GM23338 (cell line): ENCODE results near the gene GPR78. TPM values are rescaled to one million over a fixed set of nuclear protein-coding genes. Genes with fewer than 3 reads are reported as not detected.

Experiments used
- ATAC-seq: fragments of 200-7000 bp; cut with Tn5 transposase; 3 replicates; pipeline ENCODE4 v1.9.1; 2020
- DNase-seq: peaks from one replicate; pipeline ENCODE4 v3.0.0-alpha.2; 2015; ENCODE audit warnings: low spot score
- H2AFZ ChIP-seq: fragments of 200-600 bp; sonication (generic); 2 replicates; pipeline ENCODE4 v1.8.0; 2016; ENCODE audit warnings: antibody characterized with exemption, mild to moderate bottlenecking, moderate library complexity
- H3F3A ChIP-seq: fragments of 200-600 bp; sonication (generic); replicated peaks from 2 replicates; pipeline ENCODE4 v1.8.0; 2017; ENCODE audit warnings: antibody characterized with exemption, mixed run types, low read depth
- H3K27ac ChIP-seq: fragments of 200-600 bp; sonication (generic); 2 replicates; pipeline ENCODE4 v1.6.1; 2016; ENCODE audit warnings: low read depth
- H3K27me3 ChIP-seq: fragments of 200-600 bp; sonication (generic); 2 replicates; pipeline ENCODE4 v1.8.0; 2016; ENCODE audit warnings: mild to moderate bottlenecking, mixed run types, moderate library complexity; ENCODE audit not compliant: insufficient read depth
- H3K36me3 ChIP-seq: fragments of 200-600 bp; sonication (generic); 2 replicates; pipeline ENCODE4 v1.8.0; 2016; ENCODE audit warnings: mild to moderate bottlenecking; ENCODE audit not compliant: insufficient read depth
- H3K4me1 ChIP-seq: fragments of 200-600 bp; sonication (generic); 2 replicates; pipeline ENCODE4 v1.8.0; 2016; ENCODE audit warnings: mild to moderate bottlenecking, moderate library complexity; ENCODE audit not compliant: insufficient read depth
- H3K4me2 ChIP-seq: fragments of 200-600 bp; sonication (generic); 2 replicates; pipeline ENCODE4 v1.7.1; 2017; ENCODE audit warnings: mixed run types
- H3K4me3 ChIP-seq: fragments of 200-600 bp; sonication (generic); 2 replicates; pipeline ENCODE4 v1.6.1; 2016; ENCODE audit warnings: mixed run types
- H3K79me2 ChIP-seq: fragments of 200-600 bp; sonication (generic); replicated peaks from 2 replicates; pipeline ENCODE4 v1.8.0; 2017; ENCODE audit warnings: mild to moderate bottlenecking; ENCODE audit not compliant: insufficient read depth
- H3K9me2 ChIP-seq: fragments of 200-600 bp; sonication (generic); 2 replicates; pipeline ENCODE4 v1.8.0; 2017; ENCODE audit not compliant: insufficient read depth
- H4K20me1 ChIP-seq: fragments of 200-600 bp; sonication (generic); replicated peaks from 2 replicates; pipeline ENCODE4 v1.8.0; 2017; ENCODE audit warnings: mild to moderate bottlenecking; ENCODE audit not compliant: insufficient read depth
- H3K27ac Mint-ChIP-seq: 2 replicates; pipeline ENCODE4 v1.8.0; 2020; ENCODE audit warnings: inconsistent platforms, mild to moderate bottlenecking, moderate library complexity, mixed read lengths
- H3K27me3 Mint-ChIP-seq: 3 replicates; pipeline ENCODE4 v1.8.0; 2022; ENCODE audit warnings: low read depth, mild to moderate bottlenecking, moderate library complexity, mixed read lengths, inconsistent platforms; ENCODE audit not compliant: insufficient read depth, poor library complexity
- H3K36me3 Mint-ChIP-seq: 3 replicates; pipeline ENCODE4 v1.8.0; 2021; ENCODE audit warnings: low read depth, mild to moderate bottlenecking, inconsistent platforms, moderate library complexity, mixed read lengths
- H3K4me1 Mint-ChIP-seq: 3 replicates; pipeline ENCODE4 v1.8.0; 2020; ENCODE audit warnings: mild to moderate bottlenecking, inconsistent platforms, mixed read lengths
- H3K4me3 Mint-ChIP-seq: 3 replicates; pipeline ENCODE4 v1.8.0; 2021; ENCODE audit warnings: moderate library complexity, mild to moderate bottlenecking, inconsistent platforms, mixed read lengths
- H3K9me3 Mint-ChIP-seq: 3 replicates; pipeline ENCODE4 v1.8.0; 2020; ENCODE audit warnings: moderate library complexity, mild to moderate bottlenecking, inconsistent platforms, mixed read lengths
- CREB1 ChIP-seq: fragments of 250-450 bp; sonication (Bioruptor Pico); IDR thresholded peaks from 2 replicates; pipeline ENCODE4 v1.5.0; 2020; ENCODE audit warnings: low read depth, mild to moderate bottlenecking, moderate library complexity
- EZH2 ChIP-seq: fragments of 200-600 bp; sonication (generic); IDR thresholded peaks from one replicate; pipeline ENCODE4 v1.8.0; 2017; ENCODE audit warnings: antibody characterized with exemption, mild to moderate bottlenecking, low read depth; ENCODE audit not compliant: unreplicated experiment
- EZH2phosphoT487 ChIP-seq: fragments of 200-600 bp; sonication (generic); IDR thresholded peaks from one replicate; pipeline ENCODE4 v1.8.1; 2018; ENCODE audit warnings: antibody characterized with exemption; ENCODE audit not compliant: unreplicated experiment
- JUNB ChIP-seq: IDR thresholded peaks from one replicate; pipeline ENCODE4 v1.6.1; 2016; ENCODE audit warnings: antibody characterized with exemption; ENCODE audit not compliant: unreplicated experiment
- NANOG ChIP-seq: IDR thresholded peaks from 2 replicates; pipeline ENCODE4 v1.6.1; 2016; ENCODE audit warnings: antibody characterized with exemption, borderline replicate concordance
- POLR2AphosphoS5 ChIP-seq: IDR thresholded peaks from 2 replicates; pipeline ENCODE4 v1.6.1; 2016; ENCODE audit warnings: antibody characterized with exemption, low read depth
- STAT1 ChIP-seq: IDR thresholded peaks from one replicate; pipeline ENCODE4 v1.6.1; 2016; ENCODE audit warnings: antibody characterized with exemption; ENCODE audit not compliant: unreplicated experiment
- ZNF114 ChIP-seq: fragments of 250-450 bp; sonication (Bioruptor Pico); IDR thresholded peaks from 2 replicates; pipeline ENCODE4 v1.5.0; 2020; ENCODE audit warnings: mild to moderate bottlenecking, moderate library complexity
- ZNF331 ChIP-seq: fragments of 250-450 bp; sonication (Bioruptor Pico); IDR thresholded peaks from 2 replicates; pipeline ENCODE4 v1.5.0; 2020; ENCODE audit warnings: low read depth, mild to moderate bottlenecking, moderate library complexity
- polyA plus RNA-seq: library from polyadenylated mRNA; unstranded; fragments of >200 nt; fragmentation: Nextera tagmentation; extraction: Ambion mirVana; gene quantifications from 2 replicates; pipeline ENCODE4 v1.2.1, GENCODE V29; 2016
- total RNA-seq: library from RNA; depleted of rRNA; stranded (reverse); fragments of >200 nt; shearing (Covaris generic); gene quantifications from 2 replicates; pipeline ENCODE4 v1.2.3, GENCODE V29; 2014
- TF ChIP-seq, protein P1 (sequence below): IDR thresholded peaks from one replicate; pipeline ENCODE4 v1.6.1; 2018; ENCODE audit warnings: antibody characterized with exemption; ENCODE audit not compliant: unreplicated experiment
- TF ChIP-seq, protein P2 (sequence below): fragments of 250-450 bp; sonication (Bioruptor Pico); IDR thresholded peaks from 2 replicates; pipeline ENCODE4 v1.5.0; 2020; ENCODE audit warnings: mild to moderate bottlenecking, moderate library complexity
- TF ChIP-seq, protein P3 (sequence below), 2 experiments: fragments of 200-600 bp in 1 of 2; sonication (generic) in 1 of 2; conservative IDR thresholded peaks; 2 replicates each; pipeline versions ENCODE4 v1.5.1 to v1.6.1; 2016 to 2017; ENCODE audit warnings: antibody characterized with exemption in 2 of 2, low read depth in 2 of 2, mild to moderate bottlenecking in 2 of 2, moderate library complexity in 1 of 2
- TF ChIP-seq, protein P4 (sequence below): IDR thresholded peaks from 2 replicates; pipeline ENCODE4 v1.6.1; 2016; ENCODE audit warnings: antibody characterized with exemption

GPR78 gene
- total and polyA plus RNA-seq, 2 experiments from 2014 or later, result 0.82 to 2.7 TPM

DNA sequence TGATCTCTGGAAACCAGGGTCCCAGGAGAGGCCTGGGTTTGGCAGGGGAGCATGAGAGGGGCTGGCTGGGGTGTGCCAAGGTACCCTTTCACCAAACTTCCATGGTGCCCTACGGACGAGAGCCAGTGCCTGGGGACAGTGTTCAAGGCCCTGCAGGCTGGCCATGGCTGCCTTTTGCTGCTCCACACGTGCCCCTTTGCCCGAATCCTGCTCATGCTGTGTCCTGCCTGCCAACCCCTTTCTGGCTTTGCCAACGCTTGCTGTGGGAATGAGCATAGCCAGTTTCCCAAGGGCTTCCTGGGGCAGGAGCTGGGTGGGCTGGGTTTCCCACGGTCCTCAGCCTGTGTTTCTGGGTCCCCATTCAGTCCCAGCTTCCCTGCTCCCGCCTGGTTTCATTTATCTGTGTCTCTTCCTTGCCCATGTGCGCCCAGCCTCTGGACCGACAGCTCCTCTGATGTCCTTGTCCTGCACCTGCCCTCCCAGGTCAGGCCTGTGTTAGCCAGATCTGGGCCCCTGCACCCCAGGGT is 29.7 kb downstream of the GPR78 start:
- no peaks in the 10 kb centered on the region; the same call in 1 of the 2 replicates for H3K36me3 ChIP-seq
- H3K4me2 ChIP-seq, result no peak overlapping the region
- Mint-ChIP-seq H3K9me3 (no peaks in the 10 kb centered on the region; the same call in 2 of the 3 replicates), H3K27ac (no peak overlapping the region), H3K4me1 (peaks cover 6% of the 10 kb centered on the region; the same call in 2 of the 3 replicates), H3K4me3 (no peak overlapping the region), H3K36me3 (peaks cover 8% of the 10 kb centered on the region; the same call in 2 of the 3 replicates), H3K27me3 (peaks cover 17% of the 10 kb centered on the region)
- H2AFZ ChIP-seq, result no peak overlapping the region
- no peaks in the 10 kb centered on the region for H3K79me2 ChIP-seq
- H3K9me2 ChIP-seq, result no peaks in the 10 kb centered on the region
- H3F3A ChIP-seq, result no peaks in the 10 kb centered on the region
- no peak for DNase-seq
- no peak overlapping the region for H3K27ac ChIP-seq
- ATAC-seq, result no peak
- no peaks in the 10 kb centered on the region for H3K27me3 ChIP-seq
- no peak for TF ChIP-seq ZNF331 (CRISPR knock-in tag)
- no peak for TF ChIP-seq ZNF114 (CRISPR knock-in tag)
- TF ChIP-seq JUNB, result no peak
- no peak for TF ChIP-seq POLR2AphosphoS5
- TF ChIP-seq, protein P1, sequence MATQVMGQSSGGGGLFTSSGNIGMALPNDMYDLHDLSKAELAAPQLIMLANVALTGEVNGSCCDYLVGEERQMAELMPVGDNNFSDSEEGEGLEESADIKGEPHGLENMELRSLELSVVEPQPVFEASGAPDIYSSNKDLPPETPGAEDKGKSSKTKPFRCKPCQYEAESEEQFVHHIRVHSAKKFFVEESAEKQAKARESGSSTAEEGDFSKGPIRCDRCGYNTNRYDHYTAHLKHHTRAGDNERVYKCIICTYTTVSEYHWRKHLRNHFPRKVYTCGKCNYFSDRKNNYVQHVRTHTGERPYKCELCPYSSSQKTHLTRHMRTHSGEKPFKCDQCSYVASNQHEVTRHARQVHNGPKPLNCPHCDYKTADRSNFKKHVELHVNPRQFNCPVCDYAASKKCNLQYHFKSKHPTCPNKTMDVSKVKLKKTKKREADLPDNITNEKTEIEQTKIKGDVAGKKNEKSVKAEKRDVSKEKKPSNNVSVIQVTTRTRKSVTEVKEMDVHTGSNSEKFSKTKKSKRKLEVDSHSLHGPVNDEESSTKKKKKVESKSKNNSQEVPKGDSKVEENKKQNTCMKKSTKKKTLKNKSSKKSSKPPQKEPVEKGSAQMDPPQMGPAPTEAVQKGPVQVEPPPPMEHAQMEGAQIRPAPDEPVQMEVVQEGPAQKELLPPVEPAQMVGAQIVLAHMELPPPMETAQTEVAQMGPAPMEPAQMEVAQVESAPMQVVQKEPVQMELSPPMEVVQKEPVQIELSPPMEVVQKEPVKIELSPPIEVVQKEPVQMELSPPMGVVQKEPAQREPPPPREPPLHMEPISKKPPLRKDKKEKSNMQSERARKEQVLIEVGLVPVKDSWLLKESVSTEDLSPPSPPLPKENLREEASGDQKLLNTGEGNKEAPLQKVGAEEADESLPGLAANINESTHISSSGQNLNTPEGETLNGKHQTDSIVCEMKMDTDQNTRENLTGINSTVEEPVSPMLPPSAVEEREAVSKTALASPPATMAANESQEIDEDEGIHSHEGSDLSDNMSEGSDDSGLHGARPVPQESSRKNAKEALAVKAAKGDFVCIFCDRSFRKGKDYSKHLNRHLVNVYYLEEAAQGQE, result no peak
- TF ChIP-seq NANOG, result no peak
- TF ChIP-seq, protein P2, sequence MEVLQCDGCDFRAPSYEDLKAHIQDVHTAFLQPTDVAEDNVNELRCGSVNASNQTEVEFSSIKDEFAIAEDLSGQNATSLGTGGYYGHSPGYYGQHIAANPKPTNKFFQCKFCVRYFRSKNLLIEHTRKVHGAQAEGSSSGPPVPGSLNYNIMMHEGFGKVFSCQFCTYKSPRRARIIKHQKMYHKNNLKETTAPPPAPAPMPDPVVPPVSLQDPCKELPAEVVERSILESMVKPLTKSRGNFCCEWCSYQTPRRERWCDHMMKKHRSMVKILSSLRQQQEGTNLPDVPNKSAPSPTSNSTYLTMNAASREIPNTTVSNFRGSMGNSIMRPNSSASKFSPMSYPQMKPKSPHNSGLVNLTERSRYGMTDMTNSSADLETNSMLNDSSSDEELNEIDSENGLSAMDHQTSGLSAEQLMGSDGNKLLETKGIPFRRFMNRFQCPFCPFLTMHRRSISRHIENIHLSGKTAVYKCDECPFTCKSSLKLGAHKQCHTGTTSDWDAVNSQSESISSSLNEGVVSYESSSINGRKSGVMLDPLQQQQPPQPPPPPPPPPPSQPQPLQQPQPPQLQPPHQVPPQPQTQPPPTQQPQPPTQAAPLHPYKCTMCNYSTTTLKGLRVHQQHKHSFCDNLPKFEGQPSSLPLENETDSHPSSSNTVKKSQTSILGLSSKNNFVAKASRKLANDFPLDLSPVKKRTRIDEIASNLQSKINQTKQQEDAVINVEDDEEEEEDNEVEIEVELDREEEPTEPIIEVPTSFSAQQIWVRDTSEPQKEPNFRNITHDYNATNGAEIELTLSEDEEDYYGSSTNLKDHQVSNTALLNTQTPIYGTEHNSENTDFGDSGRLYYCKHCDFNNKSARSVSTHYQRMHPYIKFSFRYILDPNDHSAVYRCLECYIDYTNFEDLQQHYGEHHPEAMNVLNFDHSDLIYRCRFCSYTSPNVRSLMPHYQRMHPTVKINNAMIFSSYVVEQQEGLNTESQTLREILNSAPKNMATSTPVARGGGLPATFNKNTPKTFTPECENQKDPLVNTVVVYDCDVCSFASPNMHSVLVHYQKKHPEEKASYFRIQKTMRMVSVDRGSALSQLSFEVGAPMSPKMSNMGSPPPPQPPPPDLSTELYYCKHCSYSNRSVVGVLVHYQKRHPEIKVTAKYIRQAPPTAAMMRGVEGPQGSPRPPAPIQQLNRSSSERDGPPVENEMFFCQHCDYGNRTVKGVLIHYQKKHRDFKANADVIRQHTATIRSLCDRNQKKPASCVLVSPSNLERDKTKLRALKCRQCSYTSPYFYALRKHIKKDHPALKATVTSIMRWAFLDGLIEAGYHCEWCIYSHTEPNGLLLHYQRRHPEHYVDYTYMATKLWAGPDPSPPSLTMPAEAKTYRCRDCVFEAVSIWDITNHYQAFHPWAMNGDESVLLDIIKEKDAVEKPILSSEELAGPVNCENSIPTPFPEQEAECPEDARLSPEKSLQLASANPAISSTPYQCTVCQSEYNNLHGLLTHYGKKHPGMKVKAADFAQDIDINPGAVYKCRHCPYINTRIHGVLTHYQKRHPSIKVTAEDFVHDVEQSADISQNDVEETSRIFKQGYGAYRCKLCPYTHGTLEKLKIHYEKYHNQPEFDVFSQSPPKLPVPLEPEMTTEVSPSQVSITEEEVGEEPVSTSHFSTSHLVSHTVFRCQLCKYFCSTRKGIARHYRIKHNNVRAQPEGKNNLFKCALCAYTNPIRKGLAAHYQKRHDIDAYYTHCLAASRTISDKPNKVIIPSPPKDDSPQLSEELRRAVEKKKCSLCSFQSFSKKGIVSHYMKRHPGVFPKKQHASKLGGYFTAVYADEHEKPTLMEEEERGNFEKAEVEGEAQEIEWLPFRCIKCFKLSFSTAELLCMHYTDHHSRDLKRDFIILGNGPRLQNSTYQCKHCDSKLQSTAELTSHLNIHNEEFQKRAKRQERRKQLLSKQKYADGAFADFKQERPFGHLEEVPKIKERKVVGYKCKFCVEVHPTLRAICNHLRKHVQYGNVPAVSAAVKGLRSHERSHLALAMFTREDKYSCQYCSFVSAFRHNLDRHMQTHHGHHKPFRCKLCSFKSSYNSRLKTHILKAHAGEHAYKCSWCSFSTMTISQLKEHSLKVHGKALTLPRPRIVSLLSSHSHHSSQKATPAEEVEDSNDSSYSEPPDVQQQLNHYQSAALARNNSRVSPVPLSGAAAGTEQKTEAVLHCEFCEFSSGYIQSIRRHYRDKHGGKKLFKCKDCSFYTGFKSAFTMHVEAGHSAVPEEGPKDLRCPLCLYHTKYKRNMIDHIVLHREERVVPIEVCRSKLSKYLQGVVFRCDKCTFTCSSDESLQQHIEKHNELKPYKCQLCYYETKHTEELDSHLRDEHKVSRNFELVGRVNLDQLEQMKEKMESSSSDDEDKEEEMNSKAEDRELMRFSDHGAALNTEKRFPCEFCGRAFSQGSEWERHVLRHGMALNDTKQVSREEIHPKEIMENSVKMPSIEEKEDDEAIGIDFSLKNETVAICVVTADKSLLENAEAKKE, result no peak
- TF ChIP-seq, protein P3, sequence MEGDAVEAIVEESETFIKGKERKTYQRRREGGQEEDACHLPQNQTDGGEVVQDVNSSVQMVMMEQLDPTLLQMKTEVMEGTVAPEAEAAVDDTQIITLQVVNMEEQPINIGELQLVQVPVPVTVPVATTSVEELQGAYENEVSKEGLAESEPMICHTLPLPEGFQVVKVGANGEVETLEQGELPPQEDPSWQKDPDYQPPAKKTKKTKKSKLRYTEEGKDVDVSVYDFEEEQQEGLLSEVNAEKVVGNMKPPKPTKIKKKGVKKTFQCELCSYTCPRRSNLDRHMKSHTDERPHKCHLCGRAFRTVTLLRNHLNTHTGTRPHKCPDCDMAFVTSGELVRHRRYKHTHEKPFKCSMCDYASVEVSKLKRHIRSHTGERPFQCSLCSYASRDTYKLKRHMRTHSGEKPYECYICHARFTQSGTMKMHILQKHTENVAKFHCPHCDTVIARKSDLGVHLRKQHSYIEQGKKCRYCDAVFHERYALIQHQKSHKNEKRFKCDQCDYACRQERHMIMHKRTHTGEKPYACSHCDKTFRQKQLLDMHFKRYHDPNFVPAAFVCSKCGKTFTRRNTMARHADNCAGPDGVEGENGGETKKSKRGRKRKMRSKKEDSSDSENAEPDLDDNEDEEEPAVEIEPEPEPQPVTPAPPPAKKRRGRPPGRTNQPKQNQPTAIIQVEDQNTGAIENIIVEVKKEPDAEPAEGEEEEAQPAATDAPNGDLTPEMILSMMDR (conservative IDR thresholded peaks at IDR 0.05; ENCODE audit: low read depth in 2 of 2), result no peak
- TF ChIP-seq EZH2phosphoT487, result no peak
- TF ChIP-seq, protein P4, sequence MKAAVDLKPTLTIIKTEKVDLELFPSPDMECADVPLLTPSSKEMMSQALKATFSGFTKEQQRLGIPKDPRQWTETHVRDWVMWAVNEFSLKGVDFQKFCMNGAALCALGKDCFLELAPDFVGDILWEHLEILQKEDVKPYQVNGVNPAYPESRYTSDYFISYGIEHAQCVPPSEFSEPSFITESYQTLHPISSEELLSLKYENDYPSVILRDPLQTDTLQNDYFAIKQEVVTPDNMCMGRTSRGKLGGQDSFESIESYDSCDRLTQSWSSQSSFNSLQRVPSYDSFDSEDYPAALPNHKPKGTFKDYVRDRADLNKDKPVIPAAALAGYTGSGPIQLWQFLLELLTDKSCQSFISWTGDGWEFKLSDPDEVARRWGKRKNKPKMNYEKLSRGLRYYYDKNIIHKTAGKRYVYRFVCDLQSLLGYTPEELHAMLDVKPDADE, result no peak
- no peak for TF ChIP-seq CREB1 (CRISPR knock-in tag)
- TF ChIP-seq STAT1, result no peak
- TF ChIP-seq EZH2, result no peak
- no peaks in the 10 kb centered on the region; the same call in 1 of the 2 replicates for H4K20me1 ChIP-seq
- no peak overlapping the region for H3K4me3 ChIP-seq
- H3K4me1 ChIP-seq, result no peaks in the 10 kb centered on the region
